ENCODE results near the gene SLC22A3.

SLC22A3 gene

GRCh38 chr6:160333841-160334240, 14.3 kb upstream of the SLC22A3 start:
- no peak for DNase-seq (ENCODE audit: low read depth in 2 of 2)

GRCh38 chr6:160336200-160336599, 12.0 kb upstream of the SLC22A3 start:
- no peak for DNase-seq (ENCODE audit: low read depth in 2 of 2)

- DNase-seq (ENCODE audit: low read depth in 2 of 2), result no peak
These were observed 10.9 kb upstream of the SLC22A3 start for GRCh38 chr6:160337301-160337700.

- DNase-seq (ENCODE audit: low read depth in 2 of 2), result no peak
These were observed 10.2 kb upstream of the SLC22A3 start for GRCh38 chr6:160337991-160338390.

GRCh38 chr6:160343144-160343543, 5.0 kb upstream of the SLC22A3 start:
- DNase-seq (ENCODE audit: low read depth in 2 of 2), result no peak

- DNase-seq (ENCODE audit: low read depth in 2 of 2), result no peak
These were observed 3.9 kb upstream of the SLC22A3 start for GRCh38 chr6:160344271-160344670.

GRCh38 chr6:160347259-160348222, 637 bp upstream of the SLC22A3 start:
- no peak for DNase-seq (ENCODE audit: low read depth in 2 of 2)

- DNase-seq (ENCODE audit: low read depth in 2 of 2), result no peak
These were observed 853 bp downstream of the SLC22A3 start for GRCh38 chr6:160349020-160349441.

- no peak for DNase-seq (ENCODE audit: low read depth in 2 of 2)
These were observed 1.7 kb downstream of the SLC22A3 start for GRCh38 chr6:160349814-160350350.

GRCh38 chr6:160353950-160354496, 5.8 kb downstream of the SLC22A3 start:
- no peak for DNase-seq (ENCODE audit: low read depth in 2 of 2)

- DNase-seq (ENCODE audit: low read depth in 2 of 2), result no peak
These were observed 6.8 kb downstream of the SLC22A3 start for GRCh38 chr6:160355001-160355400.

- no peak for DNase-seq (ENCODE audit: low read depth in 2 of 2)
These were observed 8.0 kb downstream of the SLC22A3 start for GRCh38 chr6:160356074-160356744.

- no peak for DNase-seq (ENCODE audit: low read depth in 2 of 2)
These were observed 8.9 kb downstream of the SLC22A3 start for GRCh38 chr6:160357088-160357487.

GRCh38 chr6:160358225-160359119, 10.3 kb downstream of the SLC22A3 start:
- DNase-seq (ENCODE audit: low read depth in 2 of 2), result no peak

- no peak for DNase-seq (ENCODE audit: low read depth in 2 of 2)
These were observed 12.8 kb downstream of the SLC22A3 start for GRCh38 chr6:160360955-160361354.

- DNase-seq (ENCODE audit: low read depth in 2 of 2), result no peak
These were observed 14.4 kb downstream of the SLC22A3 start for GRCh38 chr6:160362556-160362955.

- DNase-seq (ENCODE audit: low read depth in 2 of 2), result no peak
These were observed 15.1 kb downstream of the SLC22A3 start for GRCh38 chr6:160363016-160363996.

GRCh38 chr6:160365117-160365516, 16.9 kb downstream of the SLC22A3 start:
- no peak for DNase-seq (ENCODE audit: low read depth in 2 of 2)

- DNase-seq (ENCODE audit: low read depth in 2 of 2), result no peak
These were observed 19.8 kb downstream of the SLC22A3 start for GRCh38 chr6:160367798-160368547.
